HK-2 (cell line): Measurements from ENCODE around the gene MSI2.
A peak's percentile ranks its signal among the peaks of the same experiment; 100 is the strongest.
"Not testable (repeated sequence)": the region's sequence is repeated elsewhere in the genome, so short reads cannot be mapped to it uniquely, and the experiment has no call there.

ENCODE experiments used
- DNase-seq: peaks from one replicate; pipeline ENCODE4 v3.0.0-alpha.2; 2018; ENCODE audit not compliant: unreplicated experiment

MSI2 gene

GRCh38 chr17:57292091-57292490 is 35.8 kb downstream of the MSI2 start:
- no peak for DNase-seq

- DNase-seq = peak; percentile 65
Measured at GRCh38 chr17:57293077-57293476, 36.8 kb downstream of the MSI2 start.

DNA sequence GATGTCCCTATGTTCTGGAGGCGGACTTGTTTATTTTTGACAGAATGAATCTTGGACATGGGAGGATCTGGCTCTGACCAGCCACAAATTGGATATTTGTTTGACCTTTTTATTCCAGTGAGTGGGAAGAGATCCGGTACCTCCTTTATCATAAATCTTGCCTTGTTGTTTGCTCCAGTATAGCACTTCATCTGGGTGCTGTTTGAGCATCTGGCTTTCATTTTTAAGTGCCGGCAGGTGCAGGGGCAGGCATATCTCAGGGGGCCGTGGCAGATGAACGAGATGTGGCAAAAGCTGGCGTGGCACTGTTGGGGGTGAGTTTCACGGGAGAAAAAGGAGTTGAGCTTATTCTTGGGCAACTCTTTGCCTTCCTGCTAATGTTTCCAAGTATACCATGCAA is 37.8 kb downstream of the MSI2 start:
- no peak for DNase-seq

DNA sequence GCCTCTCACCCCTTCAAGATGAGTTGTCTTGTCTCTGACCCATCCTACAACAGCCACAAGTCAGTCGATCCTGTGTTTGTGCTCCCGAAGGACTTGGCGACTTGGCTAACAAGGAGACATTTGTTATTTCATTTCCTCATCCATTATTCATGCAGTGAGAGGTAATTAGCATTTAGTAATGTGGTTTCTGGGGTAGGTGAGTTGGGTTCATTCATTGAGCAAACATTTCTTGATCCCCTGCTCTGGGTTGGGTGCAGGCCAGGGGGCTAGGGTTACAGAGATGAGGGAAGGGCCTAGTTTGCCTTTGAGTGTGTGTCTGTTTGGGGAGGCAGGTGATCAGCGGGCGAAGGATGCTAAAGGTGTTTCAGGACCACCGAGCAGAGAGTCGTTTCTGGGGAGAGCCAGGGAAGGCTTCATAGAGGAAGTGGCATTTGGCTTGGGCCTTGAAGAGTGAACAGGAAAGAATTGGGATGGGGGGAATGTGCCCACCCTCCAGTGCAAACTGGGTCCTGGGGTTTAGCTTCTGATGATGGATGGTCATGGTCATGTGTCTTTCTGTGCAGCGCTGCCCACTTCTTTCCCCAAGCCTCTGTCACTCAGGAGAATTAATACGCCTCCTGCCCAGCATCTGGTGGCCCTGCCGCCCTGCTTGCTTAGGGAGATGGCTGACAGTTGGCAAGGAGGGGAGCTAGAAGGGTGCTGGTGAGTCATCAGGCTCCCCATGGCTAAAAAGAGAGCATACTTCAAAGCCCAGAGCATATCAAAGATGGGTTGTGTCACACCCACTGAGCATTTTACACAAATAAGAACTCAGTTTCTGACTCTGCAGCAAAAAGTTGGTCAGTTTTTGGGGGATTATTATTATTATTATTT is 38.5 kb downstream of the MSI2 start:
- DNase-seq = no peak

GRCh38 chr17:57295526-57296023 is 39.3 kb downstream of the MSI2 start:
- no peak for DNase-seq

DNA sequence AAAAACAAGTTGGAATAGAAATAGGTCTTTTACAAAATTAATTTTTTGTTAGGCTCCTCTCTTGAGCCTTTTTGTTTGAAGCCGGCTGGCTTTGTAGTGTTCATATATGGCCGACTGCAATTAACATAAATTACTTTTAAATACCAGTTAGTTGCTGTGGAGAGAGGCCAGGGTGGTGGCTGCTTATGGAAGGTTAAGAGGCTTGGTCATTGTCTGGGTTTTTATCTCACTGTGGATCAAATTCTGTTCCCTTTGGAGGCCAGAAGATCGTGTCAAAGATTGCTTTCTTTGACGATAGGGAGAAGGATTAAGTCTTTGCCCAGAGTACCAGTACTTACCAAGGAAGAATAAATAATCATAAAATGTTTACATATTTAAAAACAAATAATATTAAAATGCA is 39.9 kb downstream of the MSI2 start:
- DNase-seq = no peak

GRCh38 chr17:57299176-57299575 is 42.9 kb downstream of the MSI2 start:
- no peak for DNase-seq

GRCh38 chr17:57300592-57300991 is 44.3 kb downstream of the MSI2 start:
- DNase-seq = not testable (repeated sequence)

- DNase-seq = no peak
Measured at GRCh38 chr17:57302690-57303465, 46.6 kb downstream of the MSI2 start.

- no peak for DNase-seq
Measured at GRCh38 chr17:57305144-57305728, 48.9 kb downstream of the MSI2 start.

- no peak for DNase-seq
Measured at GRCh38 chr17:57305908-57306504, 49.7 kb downstream of the MSI2 start.

DNA sequence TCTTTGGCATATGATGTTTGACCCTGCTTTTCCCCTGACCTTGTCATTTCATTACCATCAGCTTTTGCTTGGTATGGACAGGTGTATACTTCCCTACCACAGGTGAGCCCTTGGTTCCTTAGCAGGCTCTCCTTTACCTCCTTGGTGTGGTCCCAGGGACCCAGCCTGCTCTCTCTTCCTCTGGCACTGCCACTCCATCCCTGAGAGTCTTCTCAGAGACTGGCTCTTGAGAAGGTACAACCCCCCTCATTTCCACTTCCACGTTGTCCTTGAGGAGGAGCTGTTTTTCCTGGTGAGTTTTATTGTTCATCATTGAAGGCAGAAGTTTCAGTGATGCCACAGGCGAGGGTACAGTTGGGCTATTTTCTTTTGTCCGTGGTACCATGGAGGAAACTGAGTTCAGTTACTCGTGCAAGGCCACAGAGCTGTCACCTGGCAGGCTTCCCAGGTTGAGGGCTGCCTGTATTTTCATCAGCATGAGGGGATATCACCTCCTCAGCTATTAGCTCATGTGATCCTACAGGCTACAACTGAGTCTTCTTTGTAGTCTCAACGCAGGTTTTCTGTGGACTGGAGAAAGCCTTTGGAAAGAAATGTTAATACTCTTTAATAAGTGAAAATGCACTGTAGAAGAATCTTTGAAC is 52.3 kb downstream of the MSI2 start:
- no peak for DNase-seq

DNA sequence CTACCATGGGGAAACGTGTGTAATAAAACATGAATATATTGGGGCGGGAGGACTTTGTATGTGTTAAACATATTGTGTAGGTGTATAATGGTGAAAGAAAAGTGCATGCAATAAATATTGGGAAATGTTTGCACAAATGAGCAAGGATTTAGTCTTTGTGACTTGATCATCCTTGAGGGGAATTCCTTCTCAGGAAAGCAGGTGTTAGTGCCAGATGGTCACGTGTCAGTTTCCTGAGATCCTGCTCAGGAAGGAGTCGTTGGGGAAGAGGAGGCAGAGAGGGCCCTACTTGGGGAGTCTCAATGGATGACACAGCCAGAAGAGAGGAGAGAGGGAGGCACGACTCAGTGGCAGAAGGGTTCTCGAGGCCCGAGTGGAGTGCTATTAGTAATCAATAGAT is 53.2 kb downstream of the MSI2 start:
- DNase-seq = no peak

DNA sequence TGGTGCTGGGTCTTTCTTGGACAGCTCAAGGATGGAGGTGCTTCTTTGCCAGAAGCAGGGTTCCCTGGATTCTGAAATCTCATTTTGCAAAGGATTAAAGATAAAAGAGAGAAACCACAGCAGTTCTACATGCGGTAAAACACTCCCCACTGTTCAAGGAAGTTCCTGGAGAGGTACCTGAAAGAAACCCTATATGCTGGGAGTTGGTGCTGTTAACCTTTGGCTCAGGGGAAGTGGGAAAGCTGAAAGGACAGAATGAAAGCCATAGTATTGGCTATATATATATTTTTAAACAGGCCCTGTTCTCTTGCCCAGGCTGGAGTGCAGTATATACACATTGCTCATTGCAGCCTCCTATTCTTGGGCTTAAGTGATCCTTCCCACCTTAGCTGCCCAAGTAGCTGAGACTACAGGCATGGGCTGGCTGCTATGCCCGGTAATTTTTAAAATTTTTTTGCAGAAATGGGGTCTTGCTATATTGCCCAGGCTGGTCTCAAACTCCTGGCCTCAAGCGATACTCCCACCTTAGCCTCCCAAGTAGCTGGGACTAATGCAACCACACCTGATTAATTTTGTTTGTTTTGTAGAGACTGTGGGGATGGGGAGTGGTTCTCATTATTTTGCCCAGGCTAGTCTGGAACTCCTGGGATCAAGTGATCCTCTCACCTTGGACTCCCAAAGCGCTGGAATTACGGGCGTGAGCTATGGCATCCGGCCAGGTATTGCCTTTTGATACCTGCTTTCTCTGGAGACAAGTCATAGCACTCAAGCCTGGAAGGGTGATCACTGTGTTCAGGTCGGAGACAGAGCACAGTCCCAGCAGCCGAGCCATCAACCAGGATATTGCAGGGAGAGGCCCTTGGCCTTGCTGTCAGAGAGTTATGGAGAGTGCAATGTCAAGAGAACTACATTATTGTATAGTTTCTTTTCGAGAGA is 55.2 kb downstream of the MSI2 start:
- DNase-seq = no peak

GRCh38 chr17:57312242-57312641 is 55.9 kb downstream of the MSI2 start:
- no peak for DNase-seq

DNA sequence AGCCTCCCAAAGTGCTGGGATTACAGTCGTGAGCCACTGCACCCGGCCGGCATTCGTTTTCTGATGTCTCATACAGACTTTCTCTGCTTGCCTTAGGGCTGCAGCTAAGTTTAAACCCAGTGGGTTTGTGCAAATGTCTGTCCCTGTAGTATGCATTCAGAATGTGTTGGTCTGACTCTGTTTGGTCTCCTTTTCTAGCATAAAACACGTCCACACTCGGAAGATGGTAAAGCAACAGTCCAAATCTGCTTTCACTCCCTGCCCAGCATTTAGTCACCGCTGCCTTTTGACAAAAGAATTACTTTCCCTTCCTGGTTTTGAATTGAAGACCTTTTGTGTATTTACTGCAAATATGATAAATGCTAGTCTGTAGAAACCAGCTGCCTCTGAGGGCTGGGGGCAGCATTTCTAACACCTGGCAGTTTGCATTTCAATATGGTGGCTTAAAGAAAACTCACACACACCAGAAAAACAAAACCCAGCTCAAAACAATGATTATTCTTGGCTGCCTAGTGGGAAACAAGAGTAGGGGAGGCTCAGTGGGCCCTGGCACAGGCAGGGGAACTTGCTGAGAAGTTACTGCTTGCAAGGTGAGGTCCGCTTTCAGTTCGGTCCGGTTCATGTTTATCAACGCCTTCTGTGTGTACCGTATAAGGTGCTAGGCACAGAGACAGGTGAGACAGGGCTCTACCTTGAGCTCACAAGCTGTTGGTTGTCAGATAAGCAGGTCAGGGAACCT is 56.9 kb downstream of the MSI2 start:
- no peak for DNase-seq

- no peak for DNase-seq
Measured at GRCh38 chr17:57315061-57316015, 59.0 kb downstream of the MSI2 start.

DNA sequence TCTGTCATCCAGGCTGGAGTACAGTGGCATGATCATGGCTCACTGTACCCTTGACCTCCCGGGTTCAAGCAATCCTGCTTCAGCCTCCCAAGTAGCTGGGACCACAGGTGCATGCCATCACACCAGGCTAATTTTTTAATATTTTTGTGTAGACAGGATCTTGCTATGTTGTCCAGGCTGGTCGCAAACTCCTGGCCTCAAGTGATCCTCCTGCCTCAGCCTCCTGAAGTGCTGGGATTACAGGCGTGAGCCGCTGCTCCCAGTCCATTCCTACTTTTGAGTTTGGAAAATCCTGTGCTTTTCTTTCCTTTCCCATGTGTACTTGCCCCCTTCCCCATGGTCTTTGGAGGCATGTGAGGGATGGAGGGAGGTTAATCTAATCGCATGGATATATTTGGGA is 60.0 kb downstream of the MSI2 start:
- no peak for DNase-seq

DNA sequence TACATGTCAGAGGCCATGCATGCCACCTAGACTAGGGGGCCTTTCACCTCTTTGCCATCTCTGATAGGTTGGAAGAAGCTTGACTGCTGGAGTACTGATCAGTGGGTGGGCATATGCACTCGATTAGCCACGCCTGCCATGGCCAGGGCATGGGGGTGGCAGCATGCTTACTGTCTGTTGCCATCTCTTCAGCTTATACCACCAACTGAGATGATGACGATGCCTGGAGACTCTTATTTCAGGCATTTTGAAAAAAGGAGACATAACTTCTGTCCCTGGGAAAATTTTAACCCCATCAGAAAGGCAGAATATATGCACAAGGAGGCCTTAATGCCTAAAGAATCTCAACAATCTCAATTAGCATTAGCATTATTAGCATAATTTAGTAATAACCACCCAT is 60.8 kb downstream of the MSI2 start:
- DNase-seq = no peak
